H9 (cell line): ENCODE results near the gene MIA3. TPM values are rescaled to one million over a fixed set of nuclear protein-coding genes. Genes with fewer than 3 reads are reported as not detected.

Experiments
- DNase-seq: peaks from one replicate; pipeline ENCODE4 v3.0.0-alpha.2; 2017
- H2AFZ ChIP-seq: one replicate; pipeline ENCODE4 v1.6.1; 2013; ENCODE audit warnings: mild to moderate bottlenecking, low read length, control low read depth, moderate library complexity
- H2AK5ac ChIP-seq: 2 replicates; pipeline ENCODE4 v1.6.1; 2013; ENCODE audit warnings: low read length, control low read depth, mixed read lengths; ENCODE audit not compliant: insufficient read length
- H2BK120ac ChIP-seq: one replicate; pipeline ENCODE4 v1.6.1; 2013; ENCODE audit warnings: low read depth, mild to moderate bottlenecking, low read length, control low read depth, inconsistent platforms; ENCODE audit not compliant: poor library complexity, severe bottlenecking
- H2BK12ac ChIP-seq: 2 replicates; pipeline ENCODE4 v1.6.1; 2013; ENCODE audit warnings: low read length, control low read depth, mixed read lengths, low read depth; ENCODE audit not compliant: insufficient read length
- H2BK15ac ChIP-seq: 2 replicates; pipeline ENCODE4 v1.6.1; 2013; ENCODE audit warnings: low read depth, low read length, control low read depth
- H2BK20ac ChIP-seq: one replicate; pipeline ENCODE4 v1.6.1; 2013; ENCODE audit warnings: low read depth, mild to moderate bottlenecking, low read length, control low read depth, inconsistent platforms; ENCODE audit not compliant: poor library complexity, severe bottlenecking
- H2BK5ac ChIP-seq: 2 replicates; pipeline ENCODE4 v1.6.1; 2013; ENCODE audit warnings: low read length, control low read depth, mixed read lengths; ENCODE audit not compliant: insufficient read length
- H3K14ac ChIP-seq: 2 replicates; pipeline ENCODE4 v1.6.1; 2013; ENCODE audit warnings: low read length, control low read depth; ENCODE audit not compliant: insufficient read depth
- H3K18ac ChIP-seq: 2 replicates; pipeline ENCODE4 v1.6.1; 2013; ENCODE audit warnings: low read depth, mild to moderate bottlenecking, mixed read lengths, low read length, control low read depth; ENCODE audit not compliant: insufficient read length
- H3K23ac ChIP-seq: 2 replicates; pipeline ENCODE4 v1.6.1; 2013; ENCODE audit warnings: low read length, control low read depth, mixed read lengths, low read depth; ENCODE audit not compliant: insufficient read length
- H3K23me2 ChIP-seq: 2 replicates; pipeline ENCODE4 v1.6.1; 2013; ENCODE audit warnings: low read depth, mild to moderate bottlenecking, mixed read lengths, low read length, control low read depth; ENCODE audit not compliant: insufficient read length, poor library complexity, severe bottlenecking
- H3K27ac ChIP-seq: 2 replicates; pipeline ENCODE4 v1.5.1; 2013; ENCODE audit warnings: low read length, control low read depth, mixed read lengths, low read depth; ENCODE audit not compliant: insufficient read length
- H3K27me3 ChIP-seq: 2 replicates; pipeline ENCODE4 v1.6.1; 2013; ENCODE audit warnings: low read length, control low read depth, inconsistent platforms; ENCODE audit not compliant: insufficient read depth
- H3K4ac ChIP-seq: 2 replicates; pipeline ENCODE4 v1.6.1; 2013; ENCODE audit warnings: low read depth, mild to moderate bottlenecking, control low read depth, inconsistent platforms, low read length, moderate library complexity
- H3K4me1 ChIP-seq: 2 replicates; pipeline ENCODE4 v1.6.1; 2013; ENCODE audit warnings: low read length, control low read depth, inconsistent platforms; ENCODE audit not compliant: insufficient read depth
- H3K4me2 ChIP-seq: 2 replicates; pipeline ENCODE4 v1.6.1; 2013; ENCODE audit warnings: low read length, control low read depth, mixed read lengths; ENCODE audit not compliant: insufficient read length, insufficient read depth
- H3K56ac ChIP-seq: 2 replicates; pipeline ENCODE4 v1.6.1; 2013; ENCODE audit warnings: low read depth, mild to moderate bottlenecking, mixed read lengths, low read length, control low read depth; ENCODE audit not compliant: insufficient read length
- H3K79me1 ChIP-seq: 2 replicates; pipeline ENCODE4 v1.6.1; 2013; ENCODE audit warnings: low read depth, mild to moderate bottlenecking, moderate library complexity, low read length, control low read depth, inconsistent platforms; ENCODE audit not compliant: insufficient read depth, poor library complexity, severe bottlenecking
- H3K79me2 ChIP-seq: 2 replicates; pipeline ENCODE4 v1.6.1; 2013; ENCODE audit warnings: low read length, control low read depth, inconsistent platforms; ENCODE audit not compliant: insufficient read depth
- H3K9ac ChIP-seq: 2 replicates; pipeline ENCODE4 v1.6.1; 2013; ENCODE audit warnings: low read length, control low read depth, mixed read lengths; ENCODE audit not compliant: insufficient read length; ENCODE audit errors: extremely low read depth
- H3K9me3 ChIP-seq: one replicate; pipeline ENCODE4 v1.6.1; 2013; ENCODE audit warnings: low read depth, low read length, inconsistent platforms; ENCODE audit not compliant: control insufficient read depth
- H3T11ph ChIP-seq: one replicate; pipeline ENCODE4 v1.6.1; 2013; ENCODE audit warnings: mild to moderate bottlenecking, low read length, control low read depth, inconsistent platforms
- H4K20me1 ChIP-seq: one replicate; pipeline ENCODE4 v1.6.1; 2013; ENCODE audit not compliant: control insufficient read depth, insufficient read length, insufficient read depth
- H4K5ac ChIP-seq: 2 replicates; pipeline ENCODE4 v1.6.1; 2013; ENCODE audit warnings: low read depth, mild to moderate bottlenecking, mixed read lengths, low read length, control low read depth; ENCODE audit not compliant: insufficient read length
- H4K8ac ChIP-seq: replicated peaks from 2 replicates; pipeline ENCODE4 v1.6.1; 2013; ENCODE audit warnings: low read length, control low read depth, mixed read lengths, low read depth; ENCODE audit not compliant: insufficient read length
- H4K91ac ChIP-seq: 2 replicates; pipeline ENCODE4 v1.6.1; 2013; ENCODE audit warnings: low read depth, mild to moderate bottlenecking, moderate library complexity, mixed read lengths, low read length, control low read depth; ENCODE audit not compliant: insufficient read length
- H3K27ac Mint-ChIP-seq, 3 experiments: 2 replicates in 2 of 3; 3 replicates in 1 of 3; pipeline ENCODE4 v1.8.0; 2020 to 2021; ENCODE audit warnings: mixed read lengths in 3 of 3, mild to moderate bottlenecking in 1 of 3, moderate library complexity in 1 of 3
- H3K27me3 Mint-ChIP-seq: 2 replicates; pipeline ENCODE4 v1.8.0; 2021; ENCODE audit warnings: low read depth, mild to moderate bottlenecking, moderate library complexity, mixed read lengths
- H3K36me3 Mint-ChIP-seq, 3 experiments: 2 replicates in 2 of 3; 3 replicates in 1 of 3; pipeline ENCODE4 v1.8.0; 2020 to 2021; ENCODE audit warnings: low read depth in 3 of 3, mixed read lengths in 3 of 3; ENCODE audit not compliant: insufficient read depth in 1 of 3
- H3K4me1 Mint-ChIP-seq, 2 experiments: 2 replicates each; pipeline ENCODE4 v1.8.0; 2020; ENCODE audit warnings: mixed read lengths in 2 of 2
- H3K4me3 Mint-ChIP-seq, 2 experiments: 2 replicates in 1 of 2; 3 replicates in 1 of 2; pipeline ENCODE4 v1.8.0; 2020 to 2021; ENCODE audit warnings: mild to moderate bottlenecking in 2 of 2, mixed read lengths in 2 of 2, moderate library complexity in 1 of 2
- H3K9me3 Mint-ChIP-seq, 2 experiments: 2 replicates in 1 of 2; 3 replicates in 1 of 2; pipeline ENCODE4 v1.8.0; 2020; ENCODE audit warnings: mild to moderate bottlenecking in 2 of 2, mixed read lengths in 2 of 2, moderate library complexity in 1 of 2
- CTCF ChIP-seq: fragments of 200-600 bp; sonication (generic); conservative IDR thresholded peaks from 3 replicates; pipeline ENCODE4 v1.8.0; 2021; ENCODE audit warnings: antibody characterized with exemption, mild to moderate bottlenecking
- WGBS: extraction: QIAGEN DNeasy Blood & Tissue Kit; methylation state at CpG from one replicate; pipeline ENCODE4 v1.1.7; 2013; ENCODE audit warnings: missing lambda C conversion rate, low lambda C conversion rate, mixed read lengths; ENCODE audit not compliant: insufficient read length; ENCODE audit errors: extremely low coverage; 5-methylcytosine and 5-hydroxymethylcytosine counted together
- total RNA-seq: library from RNA; stranded (reverse); gene quantifications from 2 replicates; pipeline ENCODE4 v1.2.1, GENCODE V29; 2021

MIA3 gene
- total RNA-seq, 1 experiment from 2014 or later, result 55.5 TPM

- Histone ChIP-seq H3K9me3 (no peaks in the 10 kb centered on the region), H3T11ph (no peak overlapping the region), H3K79me2 (peaks cover 10% of the 10 kb centered on the region; the same call in 1 of the 2 replicates), H3K4ac (no peak overlapping the region), H2BK20ac (no peak overlapping the region), H3K23me2 (peaks cover 5% of the 10 kb centered on the region), H3K27ac (peak overlapping the region; percentile 43), H3K56ac (no peak overlapping the region), H4K91ac (no peak overlapping the region), H3K4me2 (peak overlapping the region; percentile 96), H3K79me1 (peaks cover 2% of the 10 kb centered on the region), H3K4me1 (no peaks in the 10 kb centered on the region), H3K18ac (peak overlapping the region; percentile 15), H2BK15ac (no peak overlapping the region), H2AK5ac (no peak overlapping the region), H4K5ac (no peak overlapping the region), H3K14ac (peak overlapping the region; percentile 70), H2BK5ac (no peak overlapping the region), H3K23ac (no peak overlapping the region), H3K27me3 (no peaks in the 10 kb centered on the region), H4K20me1 (no peaks in the 10 kb centered on the region), H2BK12ac (no peak overlapping the region), H2AFZ (no peak overlapping the region), H2BK120ac (no peak overlapping the region), H3K9ac (peak overlapping the region; percentile 92), H4K8ac (no peak overlapping the region)
- no peak for TF ChIP-seq CTCF
- WGBS, result no CpG with 5 or more reads among the region's 42 CpGs
- Mint-ChIP-seq H3K27me3 (no peaks in the 10 kb centered on the region), H3K4me3 (peak overlapping the region; percentile 88 to 96), H3K4me1 (peaks cover 14 to 15% of the 10 kb centered on the region in 2 experiments), H3K36me3 (peaks cover 4 to 19% (median 6%) of the 10 kb centered on the region in 3 experiments), H3K9me3 (peaks cover 0 to 5% of the 10 kb centered on the region in 2 experiments; a peak in 3 of 5 replicates), H3K27ac (peak overlapping the region; percentile 51 to 93 (median 93))
- peak; percentile 59 for DNase-seq
Observed at GRCh38 chr1:222711319-222712252, 93.7 kb downstream of the MIA3 start.
